GM19099 (cell line): ENCODE data around the gene HYAL3.

Experiments used
- POLR2A ChIP-seq: IDR thresholded peaks from 3 replicates; pipeline ENCODE4 v1.6.1; 2011; ENCODE audit warnings: low read depth; ENCODE audit not compliant: insufficient read length; ENCODE audit errors: extremely low read depth

Gene HYAL3

DNA sequence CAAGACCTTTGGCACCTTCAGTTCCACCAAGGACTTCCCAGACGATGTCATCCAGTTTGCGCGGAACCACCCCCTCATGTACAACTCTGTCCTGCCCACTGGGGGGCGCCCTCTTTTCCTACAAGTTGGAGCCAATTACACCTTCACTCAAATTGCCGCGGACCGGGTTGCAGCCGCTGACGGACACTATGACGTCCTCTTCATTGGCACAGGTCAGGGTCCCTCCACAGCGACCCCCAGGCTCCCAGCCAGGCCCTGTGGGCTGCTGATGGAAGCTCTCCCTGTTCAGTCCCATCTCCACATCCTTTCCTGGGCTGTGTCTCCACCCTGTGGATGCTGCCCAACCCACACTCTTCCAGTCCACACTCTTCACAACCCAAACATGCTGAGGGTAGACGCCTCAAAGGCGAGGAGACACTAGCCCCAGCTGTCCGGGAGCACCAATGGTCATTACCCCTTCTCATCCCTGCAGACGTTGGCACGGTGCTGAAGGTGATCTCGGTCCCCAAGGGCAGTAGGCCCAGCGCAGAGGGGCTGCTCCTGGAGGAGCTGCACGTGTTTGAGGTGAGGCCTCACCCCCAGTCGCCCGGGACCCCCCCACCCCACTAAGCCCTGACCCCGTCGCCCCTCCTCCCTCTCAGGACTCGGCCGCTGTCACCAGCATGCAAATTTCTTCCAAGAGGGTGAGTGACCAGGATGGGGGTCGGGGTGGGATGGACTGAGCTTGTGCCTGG is 24.7 kb downstream of the HYAL3 start:
- TF ChIP-seq POLR2A: no peak

DNA sequence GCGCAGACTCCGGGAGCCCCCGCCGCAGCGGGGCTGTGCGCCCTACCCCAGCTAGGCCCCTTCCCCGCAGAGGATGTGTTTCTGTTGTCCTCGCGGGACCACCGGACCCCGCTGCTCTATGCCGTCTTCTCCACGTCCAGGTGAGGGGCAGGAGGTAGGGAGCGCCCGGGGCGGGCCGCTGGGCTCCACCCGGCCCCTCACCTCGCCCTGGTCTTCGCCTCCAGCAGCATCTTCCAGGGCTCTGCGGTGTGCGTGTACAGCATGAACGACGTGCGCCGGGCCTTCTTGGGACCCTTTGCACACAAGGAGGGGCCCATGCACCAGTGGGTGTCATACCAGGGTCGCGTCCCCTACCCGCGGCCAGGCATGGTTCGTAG is 25.5 kb downstream of the HYAL3 start:
- no peak for TF ChIP-seq POLR2A

DNA sequence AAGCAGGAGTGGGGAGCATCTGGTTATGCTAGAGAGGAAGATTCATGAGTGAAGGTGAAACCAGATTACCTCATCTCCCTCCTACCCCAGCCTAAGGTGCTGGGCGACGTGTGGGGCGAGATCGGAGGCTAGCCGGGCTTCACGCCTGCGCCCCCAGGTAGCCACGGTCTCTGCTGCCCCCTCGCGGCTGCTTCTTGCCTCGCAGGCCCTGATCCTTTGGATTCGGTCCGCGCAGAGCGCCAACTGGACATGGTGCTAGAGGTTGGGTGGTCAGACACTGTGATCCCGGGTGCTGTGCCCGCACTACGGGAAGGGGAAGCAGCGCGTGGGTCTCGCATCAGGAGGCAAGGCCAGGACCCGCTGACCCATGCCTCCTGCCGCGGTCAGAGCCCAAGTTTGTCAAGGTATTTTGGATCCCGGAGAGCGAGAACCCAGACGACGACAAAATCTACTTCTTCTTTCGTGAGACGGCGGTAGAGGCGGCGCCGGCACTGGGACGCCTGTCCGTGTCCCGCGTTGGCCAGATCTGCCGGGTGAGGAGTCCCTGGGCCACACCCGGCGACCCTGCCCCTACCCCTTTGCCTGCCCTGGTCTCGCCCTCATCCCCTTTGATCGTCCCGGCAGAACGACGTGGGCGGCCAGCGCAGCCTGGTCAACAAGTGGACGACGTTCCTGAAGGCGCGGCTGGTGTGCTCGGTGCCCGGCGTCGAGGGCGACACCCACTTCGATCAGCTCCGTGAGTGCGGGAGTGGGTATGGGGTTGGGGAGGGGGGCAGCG is 26.1 kb downstream of the HYAL3 start:
- TF ChIP-seq POLR2A: no peak

DNA sequence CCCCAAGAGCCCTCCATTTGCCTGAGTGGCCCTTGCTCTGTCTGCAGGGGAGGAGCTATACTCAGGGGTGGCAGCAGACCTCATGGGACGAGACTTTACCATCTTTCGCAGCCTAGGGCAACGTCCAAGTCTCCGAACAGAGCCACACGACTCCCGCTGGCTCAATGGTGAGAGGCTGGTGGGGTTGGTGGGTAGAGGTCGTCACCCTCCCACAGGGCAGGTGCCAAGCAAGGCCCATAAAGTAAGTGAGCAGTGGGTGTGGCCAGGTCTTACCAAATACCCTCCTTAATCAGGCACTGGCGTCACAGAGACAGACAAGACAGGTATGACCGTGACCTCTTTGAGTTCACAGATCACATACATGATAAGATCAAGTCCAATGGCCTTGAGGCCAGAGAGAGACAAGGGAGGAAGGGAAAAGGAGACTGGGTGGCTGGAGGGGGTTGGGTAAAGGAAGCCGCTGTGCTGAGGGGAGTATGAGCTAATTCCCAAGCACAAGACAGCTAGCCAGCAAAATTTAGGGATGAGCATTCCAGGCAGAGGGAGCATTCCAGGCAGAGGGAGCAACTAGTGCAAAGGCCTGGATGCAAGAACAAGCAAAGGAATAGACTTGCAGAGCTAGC is 27.8 kb downstream of the HYAL3 start:
- no peak for TF ChIP-seq POLR2A

DNA sequence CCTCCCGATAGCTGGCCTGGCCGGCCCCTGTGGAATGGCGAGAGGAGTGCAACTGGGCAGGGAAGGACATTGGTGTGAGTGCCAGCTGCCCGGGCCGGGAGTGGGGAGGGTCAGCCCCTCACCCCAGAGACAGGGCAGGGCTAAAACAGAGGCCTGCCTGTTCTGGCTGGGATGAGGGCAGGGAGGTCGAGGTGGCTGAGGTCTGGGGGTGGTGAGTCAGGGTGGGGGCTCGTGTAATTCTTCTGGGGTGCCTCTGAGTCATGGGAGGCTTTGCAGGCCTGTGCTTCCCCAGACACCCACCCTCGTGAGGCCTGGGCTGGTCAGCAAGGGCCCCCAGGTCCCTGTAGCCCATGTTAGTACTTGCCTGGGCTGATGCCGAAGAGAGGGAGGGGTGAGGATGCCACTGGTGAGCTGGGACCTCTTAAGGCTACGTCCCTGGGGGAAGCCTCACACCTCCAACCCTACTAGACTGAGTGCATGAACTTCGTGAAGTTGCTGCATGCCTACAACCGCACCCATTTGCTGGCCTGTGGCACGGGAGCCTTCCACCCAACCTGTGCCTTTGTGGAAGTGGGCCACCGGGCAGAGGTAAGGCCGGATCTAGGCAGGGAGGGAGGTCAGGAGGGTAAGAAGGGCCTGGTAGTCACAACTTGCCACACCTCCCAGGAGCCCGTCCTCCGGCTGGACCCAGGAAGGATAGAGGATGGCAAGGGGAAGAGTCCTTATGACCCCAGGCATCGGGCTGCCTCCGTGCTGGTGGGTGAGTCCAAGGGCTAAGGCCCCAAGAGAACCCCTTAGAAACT is 28.6 kb downstream of the HYAL3 start:
- TF ChIP-seq POLR2A: no peak

DNA sequence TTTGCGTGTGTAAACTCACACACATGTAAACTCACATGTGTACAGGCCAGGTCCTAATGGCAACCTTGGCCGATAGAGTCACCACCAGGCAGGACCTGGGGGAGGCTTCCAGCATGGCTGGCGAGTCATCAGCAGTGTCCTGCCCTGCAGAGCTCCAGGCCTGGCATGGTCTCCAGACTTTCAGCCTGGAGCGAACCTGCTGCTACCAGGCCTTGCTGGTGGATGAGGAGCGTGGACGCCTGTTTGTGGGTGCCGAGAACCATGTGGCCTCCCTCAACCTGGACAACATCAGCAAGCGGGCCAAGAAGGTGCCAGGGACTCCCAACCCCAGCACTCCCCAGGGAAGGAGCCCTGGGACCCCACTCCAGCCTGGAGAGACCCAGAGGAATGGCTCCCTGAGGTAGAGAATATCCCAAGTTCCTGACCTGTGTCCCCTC is 29.2 kb downstream of the HYAL3 start:
- TF ChIP-seq POLR2A: no peak

DNA sequence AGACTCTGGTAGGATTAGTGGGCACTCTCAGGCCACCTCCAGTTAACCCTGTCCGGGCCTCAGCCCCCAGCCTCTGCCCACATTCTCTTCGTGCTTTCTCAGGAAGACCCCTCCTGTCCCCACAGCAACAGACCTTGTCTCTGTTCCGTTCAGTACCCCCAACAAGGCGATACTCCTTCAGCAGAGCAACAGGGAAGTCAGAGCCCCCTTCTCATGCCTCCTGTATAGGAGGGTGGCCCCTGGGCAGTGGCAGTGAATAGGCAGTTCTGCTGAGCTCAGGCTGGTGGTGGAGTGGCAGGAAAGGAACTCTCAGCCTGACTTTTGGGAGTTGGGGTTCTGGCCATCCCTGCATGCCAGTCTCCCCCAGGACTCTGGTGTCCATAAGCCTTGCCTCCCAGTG is 29.7 kb downstream of the HYAL3 start:
- TF ChIP-seq POLR2A: no peak

DNA sequence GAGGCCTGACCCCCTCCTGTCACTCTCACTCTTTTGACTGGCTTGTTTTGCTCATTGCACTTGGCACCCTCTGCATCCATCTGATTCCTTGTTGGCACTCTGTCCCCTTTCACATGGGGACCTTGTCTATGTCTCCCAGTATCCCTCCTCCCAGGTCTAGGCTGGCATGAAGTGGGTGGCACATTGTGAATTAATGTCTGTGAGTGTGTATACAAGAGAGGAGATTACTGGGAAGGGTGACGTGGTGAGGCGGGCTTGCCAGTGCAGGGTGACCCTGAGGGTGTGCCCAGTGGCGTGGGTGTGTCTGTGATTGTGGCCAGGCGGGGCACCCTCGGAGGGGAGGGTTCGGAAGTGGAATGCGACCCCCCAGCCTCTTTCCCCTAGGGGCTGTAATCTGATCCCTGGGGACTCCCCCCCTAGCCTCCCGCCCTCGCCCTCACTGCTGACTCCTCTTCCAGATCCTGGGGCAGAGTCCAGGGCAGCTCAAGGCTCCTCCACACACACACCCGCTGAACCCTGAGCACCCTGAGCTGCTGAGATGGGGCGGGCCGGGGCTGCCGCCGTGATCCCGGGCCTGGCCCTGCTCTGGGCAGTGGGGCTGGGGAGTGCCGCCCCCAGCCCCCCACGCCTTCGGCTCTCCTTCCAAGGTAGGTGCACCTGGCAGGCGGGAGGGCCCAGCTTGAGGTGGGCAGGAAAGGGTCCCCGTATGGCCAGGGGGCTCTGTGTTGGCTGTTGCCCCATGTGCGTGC is 30.3 kb downstream of the HYAL3 start, which contains the start of gene SEMA3B:
SEMA3B (plus strand) TSS at position 445 of the 749 bp plus-strand sequence; CDS start at position 539, 94 bp downstream.
- TF ChIP-seq POLR2A: no peak

DNA sequence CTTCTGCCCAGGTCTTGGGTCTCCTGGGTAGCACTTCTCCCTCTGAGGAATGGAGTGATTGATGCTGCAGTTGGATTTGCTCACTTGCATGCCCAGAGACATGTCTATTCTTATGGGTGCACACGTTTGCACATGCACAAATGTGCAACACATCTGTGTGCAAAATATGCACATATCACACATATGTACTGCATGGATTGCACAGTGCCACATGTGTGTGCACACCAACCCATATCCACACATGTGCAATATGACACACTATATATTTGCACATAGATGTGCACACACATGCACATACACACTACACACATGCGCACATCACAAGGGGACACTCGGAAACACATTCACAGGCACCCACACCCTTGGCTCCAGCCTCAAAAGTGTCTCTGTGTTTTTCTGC is 30.9 kb downstream of the HYAL3 start:
- no peak for TF ChIP-seq POLR2A

DNA sequence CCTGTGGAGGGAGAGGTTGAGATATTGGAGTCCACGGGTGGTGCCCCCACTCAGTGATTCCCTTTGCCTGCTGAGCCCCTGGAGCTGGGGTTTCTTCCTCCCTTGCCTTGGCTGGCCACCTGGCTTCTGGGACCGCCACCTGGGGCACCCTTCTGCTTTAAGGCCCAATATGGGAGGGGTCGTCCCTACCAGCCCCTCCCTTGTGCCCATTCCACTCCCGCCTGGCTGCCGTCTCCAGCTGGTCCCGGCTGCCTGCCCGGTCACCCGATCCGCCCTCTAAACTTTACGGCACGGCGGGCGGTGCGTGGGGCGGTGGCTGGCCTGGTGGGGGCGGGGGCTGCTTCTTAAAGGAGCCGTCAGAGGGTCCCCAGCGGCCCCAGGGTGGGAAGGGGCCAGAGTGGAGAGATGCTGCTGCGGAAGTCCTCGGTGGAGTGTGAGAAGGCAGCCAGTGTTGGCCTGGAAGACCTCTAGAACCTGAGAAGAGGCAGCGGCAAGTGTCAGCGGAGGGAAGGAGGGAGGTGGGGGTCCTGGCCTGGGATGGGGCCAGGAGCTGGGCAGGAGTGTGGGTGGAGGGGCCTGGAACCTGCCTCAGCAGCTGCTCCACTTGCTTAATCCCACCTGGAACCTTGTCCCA is 31.8 kb downstream of the HYAL3 start:
- TF ChIP-seq POLR2A: no peak

DNA sequence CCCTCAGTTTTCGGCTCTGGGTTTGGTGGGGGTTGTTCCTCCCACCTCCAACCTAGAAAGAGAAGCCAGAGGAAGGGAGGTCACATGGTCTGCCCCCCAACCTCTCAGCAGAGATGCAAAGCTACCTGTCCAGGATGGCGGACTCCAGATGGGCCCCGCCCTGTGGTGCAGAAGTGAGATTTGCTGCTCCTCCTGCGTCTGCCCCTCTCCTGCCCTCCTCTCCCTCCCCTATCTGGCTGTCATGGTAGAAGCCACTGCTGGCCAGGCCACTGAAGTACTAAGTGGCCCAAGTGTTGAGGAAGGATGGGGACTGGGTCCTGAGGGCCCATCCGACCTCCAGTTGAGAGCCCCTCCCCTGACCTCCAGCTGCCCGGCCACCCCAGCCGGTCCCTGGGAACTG is 32.4 kb downstream of the HYAL3 start:
- no peak for TF ChIP-seq POLR2A

DNA sequence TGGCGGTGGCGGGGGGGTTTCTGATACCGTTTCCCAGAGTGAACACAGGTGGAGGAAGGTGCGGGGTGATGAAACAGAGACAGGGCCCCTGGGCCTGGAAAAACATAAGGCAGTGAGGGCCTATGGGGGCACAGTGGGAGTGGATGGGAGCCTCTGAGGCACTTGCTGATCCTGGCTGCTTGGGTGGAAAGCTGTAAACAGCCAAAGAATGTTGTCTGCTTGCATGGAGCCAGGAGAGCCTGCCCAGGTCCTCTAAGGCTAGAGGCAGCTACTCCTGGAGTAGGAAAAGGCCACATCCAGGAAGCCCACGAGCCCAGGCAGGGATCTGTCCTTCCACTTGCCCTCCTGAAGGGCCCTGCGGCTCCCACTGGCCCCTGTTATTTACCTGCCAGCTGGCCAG is 33.2 kb downstream of the HYAL3 start:
- no peak for TF ChIP-seq POLR2A

DNA sequence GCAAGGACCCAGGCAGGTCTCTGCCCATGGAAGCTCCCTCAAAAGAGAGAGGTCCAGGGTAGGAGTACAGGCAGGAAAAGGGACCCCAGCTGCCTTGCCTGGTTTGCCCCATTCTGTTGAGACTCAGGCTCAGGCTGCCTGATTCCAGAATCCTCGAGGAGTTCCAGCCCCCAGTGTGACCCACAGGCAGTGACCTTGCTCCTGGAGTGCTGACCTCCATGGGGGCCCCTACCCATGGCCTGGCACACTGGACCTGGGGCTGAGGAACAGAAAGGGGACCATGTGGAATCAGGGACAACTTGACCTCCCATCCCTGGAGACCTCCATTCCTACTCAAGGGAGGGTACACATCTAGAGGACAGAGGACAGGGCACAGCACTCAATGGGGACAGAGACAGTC is 33.6 kb downstream of the HYAL3 start:
- no peak for TF ChIP-seq POLR2A

DNA sequence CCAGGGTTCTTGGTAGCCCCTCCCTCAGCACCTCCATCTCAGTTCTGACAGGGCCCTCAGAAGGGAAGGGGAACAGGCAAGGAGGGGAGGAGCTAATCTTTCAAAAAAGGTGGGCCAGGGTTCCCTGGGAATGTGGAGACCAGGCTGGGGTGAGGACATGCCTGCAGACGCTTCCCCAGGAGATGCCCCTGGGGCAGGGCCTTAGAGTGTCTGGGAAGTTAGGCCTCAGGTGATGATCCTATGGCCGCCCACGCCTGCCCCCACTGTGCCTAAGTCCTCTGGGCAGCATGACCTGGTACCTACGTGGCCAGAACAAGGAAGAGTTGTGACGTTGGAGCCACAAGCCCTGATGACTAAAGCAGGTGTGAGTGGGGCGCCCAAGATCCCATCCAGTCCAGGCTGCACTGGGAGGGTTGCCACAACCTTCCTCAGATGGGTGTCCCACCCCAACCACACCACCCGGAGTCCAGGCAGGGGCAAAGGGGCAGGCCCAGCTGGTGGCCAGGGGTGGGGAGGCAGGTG is 34.2 kb downstream of the HYAL3 start:
- TF ChIP-seq POLR2A: no peak

DNA sequence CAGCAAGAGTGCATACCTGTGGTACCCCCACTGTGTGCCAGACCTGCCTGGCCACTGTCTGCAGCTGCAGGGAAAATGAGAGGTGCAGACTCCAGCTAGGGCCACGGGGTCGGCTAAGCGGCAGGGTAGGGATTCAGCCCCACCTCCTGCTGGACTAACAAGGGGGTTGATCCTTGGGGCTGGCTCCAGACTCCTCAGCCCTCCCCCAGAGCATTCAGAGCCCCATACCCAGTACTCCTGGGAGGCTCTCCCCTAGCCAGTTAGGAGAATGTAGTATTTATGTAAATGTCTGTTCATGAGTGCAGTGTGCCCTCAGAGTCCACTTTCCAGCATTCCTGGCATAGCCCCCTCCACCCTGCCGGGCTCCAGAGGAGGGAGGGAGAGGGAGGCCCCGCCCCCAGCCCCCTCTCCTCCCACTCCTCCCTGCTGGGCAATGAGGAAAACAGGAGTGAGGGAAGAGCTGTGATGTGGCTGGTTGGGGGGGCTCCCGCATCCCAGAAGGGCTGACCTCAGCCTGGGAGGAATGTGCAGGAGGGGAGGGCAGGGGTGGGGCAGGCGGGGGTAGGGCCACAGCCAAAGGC is 34.7 kb downstream of the HYAL3 start:
- TF ChIP-seq POLR2A: no peak
